Inflammatory macrophage treated with lipopolysaccharide for 1 hour (primary cell): Measurements from ENCODE around the gene HS6ST3.
"Not testable (repeated sequence)": the region's sequence is repeated elsewhere in the genome, so short reads cannot be mapped to it uniquely, and the experiment has no call there.

Experiments
- DNase-seq, 2 donors: peaks; one replicate each; pipeline ENCODE4 v3.0.0-alpha.2; 2020 to 2022

HS6ST3 gene

GRCh38 chr13:96089749-96090239 lies at the start of gene HS6ST3:
Gene HS6ST3, plus strand, starts transcription at chr13:96090107.
- DNase-seq, result no peak

DNA sequence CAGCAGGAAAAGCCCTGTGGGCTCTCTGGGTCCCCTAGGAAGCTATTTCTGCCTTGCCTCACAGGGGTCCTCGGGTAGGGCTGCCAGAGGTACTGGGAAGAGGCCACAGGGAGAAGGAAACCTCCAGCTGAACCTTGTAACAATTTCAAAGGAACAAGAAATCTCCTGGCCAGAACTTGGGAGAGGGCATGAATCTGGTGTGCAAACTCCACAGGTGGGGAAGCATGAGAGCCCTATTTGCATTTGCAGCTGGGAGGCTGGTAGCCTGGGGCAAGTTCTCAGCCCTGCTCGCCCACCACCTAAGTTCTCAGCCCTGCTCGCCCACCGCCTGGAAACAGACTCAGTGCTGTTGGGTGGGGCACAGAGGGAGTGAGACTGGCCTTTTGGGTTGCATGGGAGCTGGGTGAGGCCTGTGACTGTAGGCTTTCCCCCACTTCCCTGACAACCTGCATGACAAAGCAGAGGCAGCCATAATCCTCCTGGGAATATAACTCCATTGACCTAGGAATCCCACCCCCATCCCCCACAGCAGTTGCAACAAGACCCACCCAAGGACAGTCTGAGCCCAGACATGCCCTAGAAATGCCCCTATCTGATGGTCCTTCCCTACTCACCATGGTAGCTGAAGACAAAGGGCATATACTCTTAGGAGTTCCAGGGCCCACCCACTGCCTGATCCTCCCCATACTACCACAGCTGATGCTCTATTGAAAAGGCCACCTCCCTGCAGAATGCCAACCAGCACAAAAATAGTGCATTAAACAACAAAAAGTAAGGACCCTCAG lies 48.4 kb upstream of the HS6ST3 start:
- no peak for DNase-seq

DNA sequence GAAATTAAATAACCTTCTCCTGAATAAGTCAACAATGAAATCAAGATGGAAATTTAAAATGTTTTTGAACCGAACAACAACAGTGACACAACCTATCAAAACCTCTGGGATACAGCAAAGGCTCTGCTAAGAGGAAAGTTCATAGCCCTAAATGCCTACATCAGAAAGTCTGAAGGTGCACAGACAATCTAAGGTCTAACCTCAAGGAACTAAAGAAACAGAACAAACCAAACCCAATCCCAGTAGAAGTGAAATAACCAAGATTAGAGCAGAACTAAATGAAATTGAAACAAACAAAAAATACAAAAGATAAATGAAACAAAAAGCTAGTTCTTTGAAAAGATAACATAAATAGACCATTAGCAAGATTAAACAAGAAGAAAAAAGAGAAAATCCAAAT lies 45.7 kb upstream of the HS6ST3 start:
- DNase-seq, result no peak

DNA sequence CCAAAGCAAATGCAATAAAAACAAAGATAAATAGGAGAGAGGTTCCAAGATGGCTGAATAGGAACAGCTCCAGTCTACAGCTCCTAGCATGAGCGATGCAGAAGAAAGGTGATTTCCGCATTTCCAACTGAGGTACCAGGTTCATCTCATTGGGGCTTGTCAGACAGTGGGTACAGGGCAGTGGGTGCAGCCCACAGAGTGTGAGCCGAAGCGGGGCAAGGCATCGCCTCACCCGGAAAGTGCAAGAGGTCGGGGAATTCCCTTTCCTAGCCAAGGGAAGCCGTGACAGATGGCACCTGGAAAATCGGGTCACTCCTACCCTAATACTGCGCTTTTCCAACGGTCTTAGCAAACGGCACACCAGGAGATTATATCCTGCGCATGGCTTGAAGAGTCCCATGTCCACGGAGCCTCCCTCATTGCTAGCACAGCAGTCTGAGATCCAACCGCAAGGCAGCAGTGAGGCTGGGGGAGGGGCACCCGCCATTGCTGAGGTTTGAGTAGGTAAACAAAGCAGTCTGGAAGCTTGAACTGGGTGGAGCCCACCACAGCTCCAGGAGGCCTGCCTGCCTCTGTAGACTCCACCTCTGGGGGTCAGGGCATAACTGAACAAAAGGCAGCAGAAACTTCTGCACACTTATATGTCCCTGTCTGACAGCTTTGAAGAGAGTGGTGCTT lies 43.3 kb upstream of the HS6ST3 start:
- not testable (repeated sequence) for DNase-seq

DNA sequence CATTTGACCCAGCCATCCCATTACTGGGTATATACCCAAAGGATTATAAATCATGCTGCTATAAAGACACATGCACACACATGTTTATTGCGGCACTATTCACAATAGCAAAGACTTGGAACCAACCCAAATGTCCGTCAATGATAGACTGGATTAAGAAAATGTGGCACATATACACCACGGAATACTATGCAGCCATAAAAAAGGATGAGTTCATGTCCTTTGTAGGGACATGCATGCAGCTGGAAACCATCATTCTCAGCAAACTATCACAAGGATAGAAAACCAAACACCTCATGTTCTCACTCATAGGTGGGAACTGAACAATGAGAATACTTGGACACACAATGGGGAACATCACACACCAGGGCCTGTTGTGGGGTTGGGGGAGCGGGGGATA lies 39.0 kb upstream of the HS6ST3 start:
- DNase-seq, result not testable (repeated sequence)

DNA sequence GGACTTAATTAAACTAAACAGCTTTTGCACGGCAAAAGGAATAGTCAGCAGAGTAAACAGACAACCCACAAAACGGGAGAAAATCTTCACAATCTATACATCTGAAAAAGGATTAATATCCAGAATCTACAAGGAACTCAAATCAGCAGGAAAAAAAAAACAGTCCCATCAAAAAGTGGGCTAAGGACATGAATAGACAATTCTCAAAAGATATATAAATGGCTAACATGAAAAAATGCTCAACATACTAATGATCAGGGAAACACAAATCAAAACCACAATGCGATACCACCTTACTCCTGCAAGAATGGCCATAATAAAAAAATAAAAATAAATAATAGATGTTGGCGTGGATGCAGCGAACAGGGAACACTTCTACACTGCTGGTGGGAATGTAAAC lies 38.4 kb upstream of the HS6ST3 start:
- DNase-seq, result not testable (repeated sequence)

DNA sequence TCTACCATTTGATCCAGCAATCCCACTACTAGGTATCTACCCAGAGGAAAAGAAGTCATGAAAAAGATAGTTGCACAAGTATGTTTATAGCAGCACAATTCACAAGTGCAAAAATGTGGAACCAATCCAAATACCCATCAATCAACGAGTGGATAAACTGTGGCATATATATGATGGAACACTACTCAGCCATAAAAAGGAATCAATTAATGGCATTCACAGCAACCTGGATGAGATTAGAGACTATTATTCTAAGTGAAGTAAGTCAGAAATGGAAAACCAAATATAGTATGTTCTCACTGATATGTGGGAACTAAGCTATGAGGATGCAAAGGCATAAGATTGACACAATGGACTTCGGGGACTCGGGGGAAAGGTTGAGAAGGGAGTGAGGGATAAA lies 38.0 kb upstream of the HS6ST3 start:
- DNase-seq, result not testable (repeated sequence)

- peak; percentile 59 to 65 for DNase-seq
Measured at GRCh38 chr13:96052656-96053002, 37.3 kb upstream of the HS6ST3 start.

DNA sequence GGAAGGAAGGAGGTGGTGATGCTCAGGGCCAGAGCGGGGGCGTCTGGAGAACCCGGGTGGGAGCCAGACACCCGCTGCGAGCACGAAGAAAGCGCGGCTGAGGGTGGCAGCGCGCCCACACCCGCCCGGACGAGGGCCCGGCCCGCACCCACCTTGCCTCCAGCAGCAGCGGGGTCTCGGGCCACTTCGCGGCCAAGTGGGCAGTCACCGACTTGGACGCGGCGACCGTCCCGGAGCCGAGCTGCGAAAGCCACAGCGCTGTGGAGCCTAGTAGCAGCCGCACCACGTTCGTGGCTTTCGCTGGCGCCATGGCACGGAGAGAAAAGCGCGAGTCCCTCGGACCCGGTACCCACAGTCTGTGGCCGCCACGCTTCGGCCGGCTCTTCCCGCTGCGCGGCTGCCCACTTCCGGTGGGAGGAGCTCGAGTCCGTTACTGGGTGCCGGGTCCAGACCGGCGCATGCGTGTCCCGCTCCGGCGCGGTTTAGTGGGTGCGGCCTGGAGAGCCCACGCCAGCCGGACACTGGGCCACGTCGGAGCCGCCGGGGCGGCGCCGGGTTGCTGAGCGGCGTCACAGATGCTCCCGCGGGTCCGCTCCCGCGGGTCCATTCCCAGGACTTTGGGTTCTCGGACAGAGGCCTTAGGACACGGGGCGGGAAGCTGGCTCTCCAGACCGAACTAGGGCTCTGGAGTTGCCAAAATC lies 36.8 kb upstream of the HS6ST3 start, which contains the start of gene UGGT2:
Gene UGGT2 (minus strand): TSS at position 399 of the 701 bp plus-strand sequence. CDS start 89 bp downstream, at position 310.
- peak; percentile 91 to 94 for DNase-seq

GRCh38 chr13:96065849-96066248 lies 24.1 kb upstream of the HS6ST3 start:
- no peak for DNase-seq

DNA sequence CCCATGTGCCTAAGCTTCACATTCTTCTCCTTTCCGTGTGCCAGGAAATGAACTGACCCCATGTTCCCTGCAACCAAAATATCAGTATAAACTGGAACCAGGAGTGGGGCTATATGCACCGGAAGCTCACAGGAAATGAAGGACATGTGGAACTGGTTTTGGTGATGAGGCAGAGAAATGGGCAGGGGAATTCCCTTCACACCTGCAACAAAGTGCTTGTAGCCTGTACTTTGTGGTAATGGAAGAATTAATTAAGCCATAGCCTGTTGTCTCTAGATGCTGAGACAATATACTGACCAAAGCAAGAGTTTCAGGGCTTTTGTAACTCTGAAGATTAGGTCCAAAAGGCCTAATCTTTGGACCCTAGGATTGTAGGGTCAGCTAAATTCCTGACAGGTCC lies 21.2 kb upstream of the HS6ST3 start:
- DNase-seq, result no peak

GRCh38 chr13:96071504-96071903 lies 18.4 kb upstream of the HS6ST3 start:
- DNase-seq, result no peak

DNA sequence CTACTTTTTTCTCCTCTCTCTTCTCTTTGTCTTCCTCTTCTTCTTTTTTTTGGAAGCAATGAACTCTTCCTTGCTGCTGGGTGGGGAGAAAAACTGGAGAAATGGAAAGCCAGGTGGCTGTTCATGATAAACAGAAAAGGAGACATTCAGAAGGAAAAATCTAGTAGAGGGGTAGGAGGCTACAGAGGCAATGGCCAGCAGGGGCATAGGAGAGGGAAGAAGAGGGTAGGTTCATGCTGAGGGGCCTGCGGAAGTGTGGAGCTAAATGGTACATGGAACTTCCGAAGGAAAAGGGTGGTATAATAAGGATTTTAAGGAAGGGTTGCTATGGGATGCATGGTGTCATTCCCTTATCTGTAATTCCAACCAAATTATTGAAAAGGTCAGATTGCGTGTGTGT lies 17.5 kb upstream of the HS6ST3 start:
- no peak for DNase-seq

GRCh38 chr13:96075953-96076543 lies 13.9 kb upstream of the HS6ST3 start:
- peak in 1 of 2 donors; percentile 45 for DNase-seq

- no peak for DNase-seq
Measured at GRCh38 chr13:96080676-96081075, 9.2 kb upstream of the HS6ST3 start.

- no peak for DNase-seq
Measured at GRCh38 chr13:96081888-96082287, 8.0 kb upstream of the HS6ST3 start.

DNA sequence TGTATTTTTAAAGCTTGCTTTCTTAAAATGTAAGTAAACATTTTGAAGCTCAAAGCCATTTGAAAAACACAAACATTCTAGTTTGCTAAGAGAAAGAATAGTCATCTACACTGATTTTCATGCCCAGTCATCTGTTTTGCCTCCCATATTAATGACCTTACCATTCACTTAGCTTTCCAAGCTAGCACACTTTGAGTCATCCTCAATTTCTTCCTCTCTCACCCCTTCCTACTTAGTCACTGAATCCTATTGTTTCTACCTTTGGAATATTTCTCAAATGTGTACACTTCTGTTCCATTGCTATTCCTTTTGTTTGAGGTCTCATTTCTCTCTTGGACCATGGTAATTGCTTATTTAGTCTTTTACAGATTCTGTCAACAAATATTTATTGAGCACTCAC lies 7.3 kb upstream of the HS6ST3 start:
- no peak for DNase-seq

DNA sequence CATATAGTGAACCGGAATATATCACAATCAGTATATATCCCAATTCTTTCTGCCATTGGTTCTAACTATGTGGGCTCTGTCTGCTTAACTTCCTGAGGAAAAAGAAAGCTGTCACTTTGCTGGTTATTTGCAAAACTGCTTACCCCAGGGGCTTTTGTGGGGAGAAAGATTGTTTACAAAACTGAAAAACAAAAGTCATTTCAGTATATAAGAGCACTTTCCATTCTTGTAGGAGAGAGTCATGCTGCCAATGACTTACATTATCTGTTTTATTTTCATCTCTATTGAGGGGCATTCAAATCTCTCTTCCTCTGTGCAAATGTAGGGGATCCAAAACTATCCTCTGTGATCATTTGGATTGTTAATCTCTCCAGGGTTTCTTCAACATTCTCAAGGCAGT lies 3.2 kb upstream of the HS6ST3 start:
- no peak for DNase-seq

GRCh38 chr13:96089139-96089538 lies 768 bp upstream of the HS6ST3 start:
- no peak for DNase-seq

GRCh38 chr13:96090240-96091101 lies 564 bp downstream of the HS6ST3 start:
- no peak for DNase-seq

- DNase-seq, result no peak
Measured at GRCh38 chr13:96091164-96092117, 1.5 kb downstream of the HS6ST3 start.
